ENCODE data around the gene BRF1.
"Not testable (repeated sequence)": the region's sequence is repeated elsewhere in the genome, so short reads cannot be mapped to it uniquely, and the experiment has no call there.

Gene BRF1

GRCh38 chr14:105331575-105332349, 31.0 kb upstream of the BRF1 start:
- DNase-seq = no peak

DNA sequence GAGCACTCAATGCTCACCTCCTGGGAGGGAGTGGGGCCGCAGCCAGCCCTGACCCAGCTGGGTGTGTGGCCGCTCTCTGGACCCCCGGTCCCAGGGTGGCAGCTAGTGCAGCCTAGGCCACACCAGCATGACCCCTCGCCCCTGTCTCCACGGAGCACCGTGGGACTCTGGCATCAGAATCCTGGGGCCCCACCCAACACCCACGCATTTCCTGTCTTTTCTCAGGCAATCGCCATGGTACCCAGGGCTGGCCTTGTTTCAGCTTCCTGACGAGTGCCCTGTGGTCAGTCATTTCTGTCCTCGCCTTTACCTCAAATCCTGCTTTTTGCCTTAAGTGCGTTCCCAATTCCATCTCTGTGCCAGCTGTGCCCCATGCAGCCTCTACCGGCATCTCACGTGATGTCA, 29.7 kb upstream of the BRF1 start:
- DNase-seq = peak; percentile 14

- DNase-seq = no peak
Observed at GRCh38 chr14:105329411-105330150, 28.8 kb upstream of the BRF1 start.

DNA sequence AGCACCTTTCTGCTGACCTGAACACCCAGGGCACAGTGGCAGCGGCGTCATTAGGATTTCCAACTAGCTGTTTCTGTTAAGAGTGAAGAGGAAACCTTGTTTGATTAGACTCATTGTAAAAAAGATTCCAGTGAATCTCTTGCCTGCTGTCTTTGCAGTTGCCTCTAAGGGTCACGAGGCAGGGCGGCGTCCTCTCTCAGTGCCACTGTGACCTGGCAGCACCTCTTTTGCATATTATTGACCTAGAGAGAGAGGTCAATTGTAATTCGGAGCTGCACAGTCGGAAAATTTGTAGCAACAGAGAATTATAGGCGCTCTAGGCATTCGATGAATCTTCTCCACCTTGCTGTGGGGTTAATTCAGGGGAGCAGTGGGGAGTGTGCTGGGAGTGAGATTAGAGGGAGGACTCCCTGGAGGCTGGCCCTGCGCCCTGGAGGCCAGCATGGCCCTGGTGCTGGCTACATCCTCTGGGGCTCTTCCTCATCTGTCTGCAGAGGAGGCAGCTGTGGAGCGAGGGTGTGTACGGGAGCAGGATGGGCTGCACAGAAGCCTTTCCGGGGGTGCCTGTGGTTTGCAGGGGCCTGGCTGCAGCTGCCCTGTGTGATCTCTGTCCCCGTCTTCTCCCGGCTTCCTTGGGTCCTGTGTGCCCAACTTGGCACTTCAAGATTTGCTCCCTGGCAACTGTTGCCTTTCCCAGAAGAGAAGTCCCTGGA, 28.0 kb upstream of the BRF1 start:
- no peak for DNase-seq

- DNase-seq = no peak
Observed at GRCh38 chr14:105328070-105328677, 27.4 kb upstream of the BRF1 start.

GRCh38 chr14:105327695-105328045, 26.9 kb upstream of the BRF1 start:
- not testable (repeated sequence) for DNase-seq

GRCh38 chr14:105326891-105327694, 26.3 kb upstream of the BRF1 start:
- no peak for DNase-seq

GRCh38 chr14:105326568-105326867, 25.7 kb upstream of the BRF1 start:
- no peak for DNase-seq

DNA sequence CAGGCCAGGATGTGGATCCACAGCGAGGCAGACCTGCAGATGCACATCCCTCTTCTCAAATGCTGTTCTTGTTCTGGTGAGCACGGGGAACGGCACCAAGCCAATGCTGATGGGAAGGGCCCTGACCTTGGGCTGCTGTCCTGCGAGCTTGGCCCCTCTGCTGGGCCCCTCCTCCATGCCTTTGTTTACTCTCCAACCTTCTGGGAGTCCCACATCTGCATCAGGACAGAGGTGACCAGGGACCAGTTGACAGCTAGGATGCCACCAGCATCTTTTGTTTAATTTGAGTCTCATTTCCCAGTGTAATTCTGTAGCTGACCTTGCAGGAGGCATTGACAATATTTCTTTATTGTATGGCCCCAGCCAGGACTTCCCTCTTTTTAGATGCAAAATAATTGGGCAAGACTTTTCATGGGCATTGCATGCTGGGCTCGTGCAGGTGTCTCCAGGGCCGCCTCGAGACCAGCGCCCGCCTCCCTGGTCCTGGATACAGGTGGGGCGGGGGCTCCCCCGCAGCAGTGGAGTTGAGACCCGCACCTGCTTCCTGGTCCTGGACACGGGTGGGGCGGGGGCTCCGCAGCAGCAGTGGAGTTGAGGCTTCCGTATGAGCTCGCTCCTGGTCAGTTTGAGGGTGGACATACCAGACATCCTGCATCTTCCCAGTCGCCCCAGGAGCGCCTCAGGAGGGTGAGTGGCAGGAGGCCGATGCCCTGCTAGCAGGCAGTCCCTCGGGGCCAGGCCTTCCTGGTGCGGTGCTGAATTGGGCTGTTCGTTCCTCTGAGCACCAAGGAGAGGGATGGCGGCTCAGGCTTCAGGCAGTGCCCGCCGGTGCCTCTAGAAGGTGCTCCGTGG, 25.1 kb upstream of the BRF1 start:
- DNase-seq = no peak

GRCh38 chr14:105325303-105325702, 24.5 kb upstream of the BRF1 start:
- DNase-seq = no peak

DNA sequence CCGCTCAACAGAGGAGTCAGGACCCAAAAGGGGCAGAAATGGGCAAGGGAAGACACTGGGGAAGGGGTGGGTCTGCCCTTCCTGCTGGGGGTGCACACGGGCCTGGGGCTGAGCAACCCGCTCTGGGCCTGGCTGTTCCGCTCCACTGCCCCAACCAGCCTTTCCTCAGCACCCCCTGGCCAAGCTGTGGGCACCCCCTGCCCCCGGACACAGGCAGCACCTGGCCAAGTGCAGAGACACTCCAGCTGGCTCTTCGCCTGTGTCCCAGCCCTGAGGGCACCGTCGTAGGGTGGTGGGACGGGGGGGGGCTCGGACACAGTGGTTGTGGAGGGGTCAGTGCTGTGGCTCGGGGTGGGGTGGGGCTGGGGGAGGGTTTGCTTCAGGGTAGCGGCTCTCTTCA, 24.1 kb upstream of the BRF1 start:
- DNase-seq = no peak

DNA sequence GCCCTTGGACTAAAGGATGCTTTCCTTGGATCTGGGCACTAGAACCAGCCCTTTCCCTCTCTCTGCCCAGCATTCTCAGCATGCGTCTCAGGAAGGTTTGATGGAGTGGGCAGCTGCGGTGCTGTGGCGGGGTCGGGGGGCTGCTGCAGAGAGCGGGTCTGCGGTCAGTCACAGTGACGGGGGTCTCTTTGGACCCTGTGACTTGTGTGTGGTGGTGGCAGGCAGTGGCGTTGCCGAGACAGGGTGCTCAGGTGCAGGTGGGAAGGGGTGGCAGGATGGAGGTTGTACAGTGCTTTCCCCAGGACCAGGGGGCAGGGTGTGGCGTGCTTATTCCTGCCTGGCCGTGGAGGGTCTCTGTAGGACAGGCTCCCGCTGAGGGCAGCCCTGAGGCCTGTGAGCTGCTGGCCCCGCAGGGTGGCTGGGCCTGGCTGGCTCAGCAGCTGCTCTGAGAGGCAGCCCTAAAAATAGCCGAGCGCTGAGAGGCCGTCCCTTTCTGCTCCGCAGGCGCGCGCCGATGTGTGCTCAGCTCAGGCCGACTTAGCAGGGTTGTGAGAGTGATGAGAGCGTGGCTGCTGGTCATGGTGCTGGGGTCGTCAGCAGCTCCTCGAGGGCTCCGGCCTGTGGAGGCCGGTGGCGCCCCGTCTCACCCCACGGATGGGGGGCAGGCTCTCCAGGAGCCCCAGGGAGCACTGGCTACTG, 23.4 kb upstream of the BRF1 start:
- DNase-seq = no peak

- DNase-seq = no peak
Observed at GRCh38 chr14:105323663-105324062, 22.9 kb upstream of the BRF1 start.

- DNase-seq = no peak
Observed at GRCh38 chr14:105322791-105323556, 22.2 kb upstream of the BRF1 start.

GRCh38 chr14:105317546-105317945, 16.7 kb upstream of the BRF1 start:
- DNase-seq = peak; percentile 32

DNA sequence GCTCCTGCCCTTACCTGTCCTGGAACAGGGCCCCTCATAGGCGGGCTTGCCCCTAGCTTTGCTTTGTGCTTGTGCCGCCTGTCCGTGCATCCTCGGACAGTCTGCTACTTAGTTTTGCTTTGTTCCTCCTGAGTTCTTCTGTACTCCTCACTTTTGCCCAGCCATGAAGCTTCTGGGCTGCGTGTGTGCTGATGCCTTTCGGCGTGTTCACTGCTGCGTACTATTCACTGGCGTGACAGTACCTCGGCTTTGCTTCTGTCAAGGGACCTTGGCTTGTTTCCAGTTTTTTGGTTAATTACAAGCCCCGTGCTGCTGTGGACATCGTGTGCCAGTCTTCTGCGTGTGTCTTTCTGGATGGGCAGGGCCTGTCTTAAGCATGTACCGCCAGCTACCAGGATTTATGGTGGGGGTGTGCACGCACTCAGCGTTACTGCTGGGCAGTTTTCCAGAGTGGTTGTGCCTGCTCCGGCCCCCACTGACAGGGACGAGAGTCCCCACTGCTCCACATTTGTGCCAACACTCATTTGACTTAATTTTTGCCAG, 16.2 kb upstream of the BRF1 start:
- DNase-seq = no peak

DNA sequence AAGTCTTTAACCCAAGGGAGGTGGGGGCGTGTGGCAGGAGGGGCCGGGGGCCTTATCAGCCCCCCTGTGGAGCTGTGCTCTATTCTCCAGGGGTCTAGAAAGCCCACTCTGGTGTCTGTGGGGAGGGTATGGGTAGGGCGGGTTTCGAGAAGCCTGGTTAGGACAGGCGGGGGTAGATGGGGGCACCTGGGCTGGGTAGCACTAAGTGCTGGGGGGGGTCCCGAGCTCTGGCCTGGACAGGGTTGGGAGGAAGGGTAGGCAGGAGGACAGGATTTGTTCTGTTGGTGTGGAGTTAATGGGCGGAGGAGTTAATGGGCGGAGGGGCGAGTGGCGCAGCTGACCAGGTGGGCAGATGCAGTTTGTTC, 15.8 kb upstream of the BRF1 start:
- no peak for DNase-seq

- no peak for DNase-seq
Observed at GRCh38 chr14:105315941-105316576, 15.3 kb upstream of the BRF1 start.

DNA sequence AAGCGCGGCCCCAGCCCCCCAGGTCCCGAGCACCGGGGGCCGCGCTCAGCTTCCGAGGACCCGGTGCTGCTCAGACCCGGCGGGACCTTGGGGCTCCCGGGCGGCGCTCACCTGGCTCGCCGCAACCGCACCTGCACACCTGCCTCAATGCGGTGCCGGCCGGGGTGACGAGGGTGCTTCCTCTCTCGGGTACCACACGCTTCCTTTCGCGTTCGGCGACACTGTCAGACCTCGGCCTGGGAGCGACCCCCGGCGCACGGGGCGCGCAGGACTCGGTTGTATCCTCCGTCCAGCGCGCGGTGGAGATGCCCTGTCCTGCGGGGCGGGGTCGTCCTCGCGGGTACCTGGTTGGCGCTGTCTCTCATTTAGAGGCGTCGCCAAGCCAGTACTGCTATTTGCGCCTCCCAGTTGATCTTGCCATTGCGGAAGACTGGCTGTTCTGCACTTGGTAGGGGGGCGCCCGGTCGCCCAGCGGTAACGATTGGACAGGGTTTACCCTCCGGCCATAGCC, 14.5 kb upstream of the BRF1 start:
- DNase-seq = peak; percentile 25
